Measurements from ENCODE around the gene ST6GALNAC6.
"Not testable (repeated sequence)": the region's sequence is repeated elsewhere in the genome, so short reads cannot be mapped to it uniquely, and the experiment has no call there.

Gene ST6GALNAC6

DNA sequence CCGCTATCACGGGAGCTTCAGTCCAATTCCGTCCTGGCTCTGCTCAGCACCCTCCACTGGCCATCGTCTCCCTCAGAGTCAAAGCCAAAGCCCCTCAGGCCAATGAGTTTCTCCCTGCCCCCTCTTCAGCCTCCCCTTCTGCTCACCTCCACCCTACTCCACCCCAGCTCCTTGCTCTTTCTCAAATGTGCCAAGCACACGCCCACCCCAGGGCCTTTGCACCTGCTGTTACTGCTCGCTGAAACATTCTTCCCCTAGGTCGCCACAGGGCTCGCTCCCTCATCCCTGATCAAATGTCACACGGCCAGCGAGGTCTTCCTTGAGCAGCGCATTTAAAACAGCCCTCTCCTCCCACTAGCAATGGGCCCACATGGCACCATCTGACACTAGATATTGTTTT is 38.6 kb downstream of the ST6GALNAC6 start:
- in situ Hi-C loops (cut with MboI; ENCODE audit: low sequenced_read_pairs) = no loop called here

DNA sequence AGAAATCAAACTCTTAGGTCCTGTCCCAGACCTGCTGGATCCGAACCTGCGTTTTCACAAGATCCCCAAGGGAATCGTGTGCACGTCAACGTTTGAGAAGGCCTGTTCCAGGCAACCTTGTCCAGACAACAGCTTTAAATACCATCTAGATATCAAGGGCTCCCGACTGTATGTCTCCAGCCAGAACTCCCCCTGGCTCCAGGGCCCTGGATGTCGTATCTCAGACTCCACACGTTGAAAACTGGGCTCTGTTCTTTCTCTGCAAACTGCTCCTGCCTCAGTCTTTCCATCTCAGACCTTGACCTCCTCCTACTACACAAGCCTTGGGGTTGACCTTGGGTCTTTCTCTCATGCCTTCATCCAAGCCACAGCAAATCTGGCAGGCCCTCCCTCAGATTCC is 39.1 kb downstream of the ST6GALNAC6 start:
- in situ Hi-C loops (cut with MboI; ENCODE audit: low sequenced_read_pairs) = no loop called here

DNA sequence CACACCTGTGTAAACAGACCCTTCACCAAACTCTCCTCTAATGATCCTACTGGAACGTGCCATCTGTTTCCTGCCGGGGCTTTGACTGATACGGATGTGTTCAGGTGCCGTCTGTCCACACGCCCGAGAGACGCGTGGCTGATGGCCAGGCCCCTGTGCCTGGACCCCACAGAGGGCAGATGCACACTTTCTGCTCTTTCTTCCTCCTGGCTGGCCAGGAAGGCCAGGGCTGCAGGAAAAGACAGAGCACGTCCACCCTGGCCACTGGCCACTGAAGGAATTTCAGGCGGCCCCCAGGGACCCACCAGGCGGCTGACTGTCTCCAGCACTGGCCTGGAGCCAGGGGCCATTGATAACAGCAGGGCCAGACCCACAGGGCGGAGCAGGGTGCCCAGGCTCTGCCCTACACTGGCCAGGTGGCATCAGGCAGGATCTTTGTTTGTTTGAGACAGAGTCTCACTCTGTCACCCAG is 41.3 kb downstream of the ST6GALNAC6 start:
- in situ Hi-C loops (cut with MboI; ENCODE audit: low sequenced_read_pairs) = no loop called here

DNA sequence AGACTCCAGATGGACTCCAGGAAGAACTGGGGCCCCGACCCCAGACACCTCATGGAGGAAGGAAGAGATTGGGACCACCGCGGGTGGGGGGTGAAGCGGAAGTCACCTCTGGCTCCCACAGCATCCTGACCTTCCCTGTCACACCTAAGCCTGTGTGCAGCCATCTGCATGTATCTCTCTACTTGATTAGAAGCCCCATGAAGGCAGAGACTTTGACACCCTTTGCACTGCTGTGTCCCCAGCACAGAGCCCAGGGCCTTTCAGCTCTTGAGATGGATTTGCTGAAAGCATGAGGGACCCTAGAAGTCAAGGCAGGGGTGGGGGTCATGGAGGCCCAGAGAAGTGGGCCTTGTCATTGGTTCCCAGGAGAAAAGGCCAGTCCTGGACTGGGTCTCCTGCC is 42.1 kb downstream of the ST6GALNAC6 start:
- in situ Hi-C loops (cut with MboI; ENCODE audit: low sequenced_read_pairs) = no loop called here

DNA sequence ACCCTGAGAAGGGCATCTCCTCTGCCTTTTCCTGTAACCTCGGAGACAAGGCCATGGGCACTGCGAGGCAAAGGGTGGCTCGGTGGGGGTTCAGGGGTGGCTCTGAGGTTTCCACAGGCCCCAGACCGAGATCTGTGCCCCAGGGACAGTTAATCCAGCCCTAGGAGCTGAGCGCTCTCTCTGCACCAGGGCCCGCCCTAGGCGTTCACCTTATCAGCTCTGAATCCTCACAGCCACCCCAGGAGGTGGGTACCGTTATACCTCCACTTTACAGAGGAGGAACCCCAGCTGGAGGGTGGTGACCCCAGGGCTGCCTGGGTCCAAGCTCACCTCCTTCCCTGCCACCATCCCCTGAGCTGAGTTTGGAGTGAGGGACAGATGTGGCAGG is 42.7 kb downstream of the ST6GALNAC6 start:
- in situ Hi-C loops (cut with MboI; ENCODE audit: low sequenced_read_pairs) = no loop called here

DNA sequence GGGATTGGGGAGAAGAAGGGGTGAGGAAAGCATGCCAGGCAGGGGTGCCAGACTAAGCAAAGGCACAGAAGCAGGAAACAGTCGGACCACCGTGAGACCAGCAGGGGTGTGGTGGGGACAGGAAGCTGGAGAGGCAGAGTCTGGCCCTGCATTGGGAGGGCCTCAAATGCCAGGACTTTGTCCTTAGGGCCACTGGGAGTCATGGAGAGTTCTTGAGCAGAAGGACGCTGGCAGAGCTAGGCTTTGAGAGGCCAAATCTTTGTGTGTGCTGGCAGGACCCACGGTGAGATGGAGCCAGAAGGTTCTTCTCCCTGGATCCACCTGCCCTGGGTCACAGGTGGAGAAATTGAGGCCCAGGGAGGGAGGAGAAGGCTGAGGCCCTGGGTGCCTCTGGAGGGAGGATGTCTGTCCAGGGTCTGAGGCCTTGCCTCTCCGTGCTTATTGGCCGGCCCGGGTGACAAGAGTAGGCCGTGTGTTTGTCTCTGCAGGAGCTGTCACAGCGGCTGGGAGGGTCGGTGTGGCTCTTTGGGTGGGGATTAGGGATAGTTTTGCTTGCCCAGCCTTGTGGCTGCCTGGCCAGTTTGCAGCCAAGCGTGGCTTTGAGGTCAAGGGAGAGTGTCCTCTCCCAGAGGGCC is 43.2 kb downstream of the ST6GALNAC6 start:
- in situ Hi-C loops (cut with MboI; ENCODE audit: low sequenced_read_pairs) = no loop called here

DNA sequence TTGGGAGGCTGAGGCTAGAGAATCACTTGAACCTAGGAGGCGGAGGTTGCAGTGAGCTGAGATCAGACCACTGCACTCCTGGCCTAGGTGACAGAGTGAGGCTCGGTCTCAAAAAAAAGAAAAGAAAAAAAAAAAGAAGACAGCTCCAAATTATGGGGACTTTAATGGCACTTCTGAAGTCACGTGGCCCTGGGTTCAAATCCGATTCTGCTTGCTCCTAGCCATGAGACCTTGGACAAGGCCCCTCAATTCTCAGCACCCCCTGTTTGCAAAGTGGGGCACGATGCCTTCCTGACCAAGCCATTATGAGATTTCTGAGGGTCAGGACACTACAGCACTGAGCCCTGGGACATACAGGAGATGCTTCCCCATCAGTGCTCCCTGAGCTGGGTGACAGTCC is 43.9 kb downstream of the ST6GALNAC6 start:
- in situ Hi-C loops (cut with MboI; ENCODE audit: low sequenced_read_pairs) = no loop called here

DNA sequence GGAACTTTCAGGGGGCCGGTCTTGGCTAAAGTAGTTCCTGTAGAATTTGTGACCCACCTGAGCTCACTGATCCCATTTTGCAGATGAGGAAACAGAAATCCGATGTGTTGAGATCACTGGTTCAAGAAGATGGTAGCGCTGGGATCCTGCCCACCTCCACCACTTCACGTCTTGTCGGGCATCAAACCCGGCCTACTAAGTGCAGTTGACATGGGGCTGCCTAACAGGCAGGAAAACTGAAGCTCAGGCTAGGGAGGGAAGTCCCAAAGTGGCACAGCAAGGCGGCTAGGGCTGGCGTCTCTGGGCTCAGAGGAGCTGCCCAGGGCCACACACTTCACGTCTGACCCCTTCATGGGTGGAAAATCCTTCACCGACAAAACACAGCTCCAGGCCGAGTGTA is 44.4 kb downstream of the ST6GALNAC6 start:
- in situ Hi-C loops (cut with MboI; ENCODE audit: low sequenced_read_pairs) = no loop called here

DNA sequence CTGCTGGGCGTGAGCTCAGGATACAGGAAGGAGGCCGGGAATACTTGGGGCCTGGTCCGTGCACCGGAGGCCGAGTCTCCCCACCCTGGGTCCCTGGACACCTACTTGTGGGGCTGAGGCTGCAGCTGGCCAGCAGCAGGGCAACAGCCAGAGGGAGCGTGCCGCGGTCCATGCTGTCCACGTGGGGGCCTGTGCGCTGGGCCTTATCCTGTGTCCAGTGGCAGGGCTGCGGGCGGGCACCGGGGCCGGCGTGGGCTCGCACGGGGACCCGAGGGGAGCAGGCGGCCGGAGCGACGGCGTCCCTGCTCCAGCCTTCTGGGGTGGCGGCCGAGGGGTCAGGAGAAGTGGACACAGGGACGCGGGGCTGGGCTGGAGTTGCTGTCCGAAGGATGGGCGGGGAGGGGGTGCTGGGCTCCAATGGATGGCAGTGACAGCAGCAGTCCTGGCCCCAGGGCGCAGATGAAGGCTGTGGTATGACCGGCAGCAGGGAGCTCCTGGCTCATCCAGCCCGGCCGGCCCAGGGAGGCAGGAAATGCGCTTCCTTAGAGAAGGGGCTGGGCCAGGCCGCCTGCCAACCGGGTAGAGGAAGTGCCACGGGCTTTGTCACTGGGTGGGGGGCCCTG is 45.1 kb downstream of the ST6GALNAC6 start, which contains the start of gene ENG:
ENG (minus strand) TSS at position 475 of the 623 bp plus-strand sequence; CDS start at position 172, 303 bp downstream.
- in situ Hi-C loops (cut with MboI; ENCODE audit: low sequenced_read_pairs) = no loop called here

DNA sequence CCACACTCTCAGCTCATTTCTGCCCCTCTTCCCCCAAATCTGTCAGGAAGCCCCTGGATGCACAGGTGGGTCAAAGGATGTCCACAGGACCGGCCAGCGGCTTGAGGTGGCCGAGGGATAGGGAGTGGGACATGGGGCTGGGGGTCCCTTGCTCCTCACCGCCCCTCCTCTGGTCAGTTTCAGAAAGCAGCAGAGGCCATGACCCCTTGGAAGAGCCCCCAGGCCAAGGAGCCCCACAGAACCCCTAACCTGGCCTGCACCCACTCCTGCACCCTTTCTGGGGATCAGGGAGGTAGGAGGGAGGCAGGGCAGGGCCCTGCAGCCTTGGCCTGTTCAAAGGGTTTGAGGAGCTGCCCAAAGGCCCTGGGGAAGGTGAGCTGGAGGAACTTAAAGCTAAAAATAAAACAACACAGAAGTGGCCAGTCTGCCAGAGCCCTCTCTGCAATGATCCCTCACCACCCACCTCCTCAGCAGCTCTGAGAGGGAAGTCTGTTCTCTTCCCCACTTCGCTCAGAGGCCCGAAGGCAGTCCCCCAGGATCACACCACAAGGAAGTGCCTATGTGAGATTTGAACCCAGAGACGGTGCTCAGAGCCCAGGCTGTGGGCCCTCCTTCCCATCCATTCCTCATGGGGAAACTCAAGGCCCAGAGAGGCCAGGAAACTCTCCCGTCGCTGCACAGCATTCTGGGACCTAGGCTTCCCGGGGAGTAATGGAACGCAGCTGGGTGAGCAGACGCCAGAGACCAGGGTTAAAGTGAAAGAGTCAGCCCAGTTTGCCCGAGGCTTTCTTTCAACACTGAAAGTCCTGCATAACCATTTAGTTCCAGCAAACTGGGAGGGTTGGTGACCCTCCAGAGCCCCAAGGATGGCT is 45.9 kb downstream of the ST6GALNAC6 start:
- in situ Hi-C loops (cut with MboI; ENCODE audit: low sequenced_read_pairs) = no loop called here

DNA sequence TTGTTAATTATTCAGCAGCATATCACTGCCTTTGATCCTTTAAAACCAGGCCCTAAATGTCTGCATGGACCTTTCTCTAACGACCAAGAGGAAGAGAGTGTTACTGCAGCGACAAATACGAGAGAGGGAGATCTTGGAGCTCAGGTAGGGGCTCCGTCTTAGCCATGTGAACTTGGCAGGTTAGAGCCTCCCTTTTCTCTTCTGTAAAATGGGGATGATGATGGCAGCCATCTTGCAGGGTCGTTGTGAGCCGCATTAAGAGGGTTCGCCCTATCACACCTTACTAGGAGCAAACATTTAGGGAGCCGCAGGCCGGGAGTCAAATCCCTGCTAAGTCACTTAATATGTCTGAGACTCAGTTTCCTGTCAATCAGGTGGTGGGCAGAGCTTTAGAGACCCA is 46.6 kb downstream of the ST6GALNAC6 start:
- in situ Hi-C loops (cut with MboI; ENCODE audit: low sequenced_read_pairs) = no loop called here

DNA sequence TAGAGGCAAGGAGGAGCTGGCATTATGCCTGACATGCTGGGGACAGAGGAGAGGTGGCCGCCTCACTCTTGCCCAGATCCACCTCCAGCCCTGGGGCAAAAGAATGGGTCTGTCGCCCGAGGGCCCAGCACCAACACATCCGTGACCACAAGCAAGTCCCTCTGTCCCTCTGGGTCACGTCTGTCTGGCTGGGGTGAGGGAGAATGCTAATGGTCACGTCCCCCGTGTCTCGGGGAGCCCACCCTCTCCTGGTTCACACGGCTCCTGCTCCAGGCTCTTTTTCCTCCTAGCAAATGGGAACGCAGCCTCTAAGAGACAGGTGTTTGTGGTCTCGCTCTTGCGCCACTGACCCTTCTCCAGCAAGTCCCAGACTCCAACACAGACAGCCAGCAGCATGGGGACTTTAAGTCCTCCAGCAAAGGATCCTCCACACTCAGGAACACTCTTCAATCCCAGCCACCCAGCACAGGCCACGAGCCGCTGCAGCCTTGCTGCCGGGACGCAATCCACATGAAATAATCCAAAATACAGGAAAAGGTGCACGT is 49.0 kb downstream of the ST6GALNAC6 start:
- in situ Hi-C loops (cut with MboI; ENCODE audit: low sequenced_read_pairs) = no loop called here

DNA sequence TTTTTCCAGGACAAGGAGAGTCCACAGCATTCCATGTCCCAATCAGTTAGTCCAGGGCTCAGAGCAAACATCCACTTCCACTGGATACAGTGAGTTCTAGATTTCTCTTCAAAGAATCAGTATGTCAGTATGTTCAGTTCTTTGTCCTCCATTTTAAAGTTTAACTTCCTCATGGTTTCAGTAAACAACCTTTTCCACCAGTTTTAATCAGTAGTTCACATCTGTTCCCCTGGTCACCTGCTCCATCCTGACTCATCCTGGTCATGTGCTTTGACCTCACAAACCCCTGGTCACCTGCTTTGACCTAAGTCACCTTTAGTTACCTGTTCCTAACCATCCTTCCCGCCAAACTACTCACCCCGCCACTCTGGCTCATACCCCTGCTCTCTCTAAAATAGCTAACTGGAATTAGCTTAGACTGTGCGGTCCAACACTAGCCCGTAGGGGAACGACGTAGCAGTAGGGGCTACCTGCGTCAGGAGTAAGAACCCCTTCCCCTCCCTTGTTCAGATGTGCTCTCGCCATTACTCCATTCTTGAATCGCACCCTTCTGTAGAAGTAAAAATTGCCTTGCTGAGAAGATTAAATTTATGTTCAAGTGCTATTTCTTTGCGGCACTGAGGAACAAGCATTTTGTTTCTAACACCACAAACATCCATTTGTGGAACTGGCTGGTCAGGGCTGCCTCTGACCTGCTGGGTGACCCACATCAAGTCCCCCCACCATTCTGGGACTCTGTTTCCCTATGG is 50.5 kb downstream of the ST6GALNAC6 start:
- in situ Hi-C loops (cut with MboI; ENCODE audit: low sequenced_read_pairs) = no loop called here

DNA sequence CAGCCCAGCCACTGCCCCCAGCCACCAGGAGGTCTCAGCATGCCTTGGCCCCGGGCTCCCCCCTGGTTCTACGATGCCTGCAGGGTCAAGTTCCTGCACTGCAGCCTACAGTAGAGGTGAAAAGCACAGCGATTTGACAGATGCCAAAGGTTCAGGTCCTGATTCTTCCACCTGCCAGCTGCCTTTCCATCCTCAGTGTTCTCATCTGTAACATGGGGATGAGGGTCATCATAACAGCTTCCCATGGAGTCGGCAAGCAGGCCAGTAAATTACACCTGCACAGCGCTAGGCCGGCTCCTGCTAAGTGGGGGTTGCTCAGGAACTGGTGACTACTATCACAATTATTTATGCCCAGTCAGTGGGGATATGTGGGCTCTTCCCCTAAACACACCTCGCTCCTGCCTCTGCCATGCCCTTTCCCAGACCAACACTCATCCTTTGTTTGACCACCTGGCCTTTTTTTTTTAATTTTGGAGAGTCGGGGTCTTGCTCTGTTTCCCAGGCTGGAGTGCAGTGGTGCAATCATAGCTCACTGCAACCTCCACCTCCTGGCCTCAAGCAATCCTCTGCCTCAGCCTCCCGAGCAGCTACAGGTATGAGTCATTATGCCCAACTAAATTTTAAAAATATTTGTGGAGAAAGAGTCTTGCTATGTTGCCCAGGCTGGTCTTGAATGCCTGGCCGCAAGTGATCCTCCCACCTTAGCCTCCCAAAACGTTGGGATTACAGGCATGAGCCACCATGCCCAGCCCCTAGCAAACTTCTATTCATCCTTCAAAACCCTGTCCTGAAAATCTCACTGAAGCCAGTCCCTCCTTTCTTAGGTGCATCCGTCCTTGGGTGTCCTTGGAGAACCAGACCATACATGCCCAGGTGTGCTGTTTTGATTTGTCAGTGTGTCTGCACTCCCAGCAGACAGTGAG is 51.3 kb downstream of the ST6GALNAC6 start:
- in situ Hi-C loops (cut with MboI; ENCODE audit: low sequenced_read_pairs) = no loop called here

DNA sequence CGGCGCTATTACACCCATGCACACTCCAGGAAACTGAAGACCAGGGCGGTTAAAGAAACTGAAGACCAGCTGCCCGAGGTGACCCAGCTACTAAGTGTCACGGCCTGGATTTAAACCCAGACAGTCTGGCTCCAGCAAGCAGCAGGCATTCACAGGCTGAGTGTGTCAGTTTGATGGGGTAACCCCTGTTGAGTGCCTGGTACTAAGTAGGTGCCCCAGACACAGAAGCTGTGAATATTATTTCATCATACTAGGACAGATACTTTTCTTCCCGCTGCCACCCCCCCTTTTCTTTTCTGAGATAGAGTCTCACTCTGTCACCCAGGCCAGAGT is 52.3 kb downstream of the ST6GALNAC6 start:
- in situ Hi-C loops (cut with MboI; ENCODE audit: low sequenced_read_pairs) = no loop called here

DNA sequence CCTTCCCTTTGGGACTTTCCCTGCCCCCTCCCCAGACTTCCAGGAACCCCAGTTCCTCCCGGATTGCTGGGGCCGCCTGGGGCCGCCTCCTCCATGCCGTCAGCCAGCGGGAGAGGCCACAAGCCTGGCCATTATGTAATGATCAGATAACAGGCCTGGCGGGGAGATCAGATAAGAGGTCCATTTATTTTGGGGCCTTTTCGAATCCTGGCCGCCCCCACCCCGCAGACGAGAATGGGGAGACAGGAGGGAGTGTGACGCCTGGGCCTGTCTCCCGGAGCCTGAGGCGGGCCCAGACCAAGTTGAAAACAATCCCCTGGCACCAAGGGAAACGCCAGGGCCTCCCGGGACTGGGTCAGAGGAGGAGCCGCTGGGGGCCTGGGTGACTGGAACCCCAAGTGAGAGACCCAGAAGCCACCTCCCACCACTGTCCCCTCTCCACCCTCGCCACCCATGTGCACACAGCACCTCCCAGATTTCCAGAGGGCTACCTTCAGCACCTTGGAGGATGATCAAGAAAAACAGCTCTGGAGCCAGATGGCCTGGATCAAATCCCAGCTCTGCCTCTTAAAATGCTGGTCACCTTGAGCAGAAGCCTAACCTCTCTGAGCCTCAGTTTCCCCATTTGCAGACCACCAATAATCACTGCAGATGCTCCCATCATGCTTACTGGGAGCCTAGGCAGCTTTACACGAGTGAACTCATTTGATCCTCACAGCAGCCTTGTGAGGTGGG is 52.8 kb downstream of the ST6GALNAC6 start:
- in situ Hi-C loops (cut with MboI; ENCODE audit: low sequenced_read_pairs) = no loop called here

DNA sequence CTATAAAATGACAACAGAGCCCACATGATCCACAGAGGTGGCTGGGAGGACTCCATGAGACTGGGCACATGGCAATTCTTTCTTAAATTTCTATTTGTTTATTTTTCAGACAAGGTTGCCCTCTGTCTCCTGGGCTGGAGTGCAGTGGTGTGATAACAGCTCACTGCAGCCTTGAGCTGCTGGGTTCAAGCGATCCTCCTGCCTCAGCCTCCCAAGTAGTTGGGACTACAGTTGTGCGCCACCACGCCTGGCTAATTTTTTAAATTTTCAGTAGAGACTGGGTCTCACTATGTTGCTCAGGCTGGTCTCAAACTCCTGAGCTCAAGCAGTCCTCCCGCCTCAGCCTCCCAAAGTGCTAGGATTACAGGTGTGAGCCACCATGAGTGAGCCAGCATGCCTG is 53.8 kb downstream of the ST6GALNAC6 start:
- in situ Hi-C loops (cut with MboI; ENCODE audit: low sequenced_read_pairs) = not testable (repeated sequence)

DNA sequence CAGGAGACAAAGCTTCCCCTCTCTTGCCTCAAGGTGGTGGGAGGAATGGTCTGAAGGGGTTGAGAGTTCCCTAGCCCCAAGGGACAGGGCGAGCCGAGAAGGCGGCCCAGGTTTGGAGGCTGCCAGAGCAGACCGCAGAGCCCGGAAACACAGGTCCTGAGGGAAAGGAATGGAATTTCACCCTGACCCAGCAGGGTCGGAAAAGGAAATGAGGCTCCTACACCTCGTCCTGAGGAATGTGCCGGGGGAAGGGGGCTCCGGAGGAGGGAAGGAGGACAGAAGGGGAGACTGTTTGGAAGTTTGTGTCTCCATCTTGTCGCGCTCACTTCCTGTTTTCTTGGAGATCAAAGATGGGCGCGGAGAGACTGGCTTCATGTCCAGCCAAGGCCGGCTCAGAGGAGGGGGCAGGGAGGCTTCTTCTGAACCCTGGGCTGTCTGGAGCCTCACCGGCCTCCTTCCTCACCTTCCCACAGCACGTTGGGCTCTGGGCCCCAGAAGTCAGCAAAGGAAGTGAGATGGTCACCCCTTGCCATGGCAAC is 54.5 kb downstream of the ST6GALNAC6 start:
- in situ Hi-C loops (cut with MboI; ENCODE audit: low sequenced_read_pairs) = no loop called here
